COLO668 (cell line): ENCODE results near the gene MISP3.

Experiments
- DNase-seq: peaks from one replicate; lab custom pipeline; 2025; ENCODE audit not compliant: unreplicated experiment; lab: John Stamatoyannopoulos, UW

The MISP3 gene

GRCh38 chr19:14119146-14119545 lies 46.6 kb downstream of the MISP3 start:
- DNase-seq: no peak

GRCh38 chr19:14119644-14120496 lies 47.3 kb downstream of the MISP3 start:
- no peak for DNase-seq

DNA sequence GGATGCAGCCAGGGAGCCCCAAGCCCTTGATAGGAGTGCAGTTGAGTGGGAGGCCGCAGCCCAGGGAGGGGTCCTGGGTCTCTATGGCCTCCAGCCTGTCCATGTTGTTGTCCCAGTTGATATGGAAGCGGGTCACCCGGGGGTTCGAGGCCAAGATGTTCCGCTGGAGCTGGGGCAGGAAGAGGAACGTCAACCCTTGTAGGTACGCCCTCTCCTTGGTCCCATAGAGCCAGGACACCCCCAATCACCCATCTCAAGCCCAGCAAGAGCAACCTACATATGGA lies 47.9 kb downstream of the MISP3 start:
- no peak for DNase-seq

- no peak for DNase-seq
These were observed 50.3 kb downstream of the MISP3 start for GRCh38 chr19:14122924-14123323.
